Bronchus fibroblast of lung (primary cell): ENCODE measurements around the gene KCNS3. TPM values are rescaled to one million over a fixed set of nuclear protein-coding genes. Genes with fewer than 3 reads are reported as not detected.

Experiments
- total RNA-seq: library from RNA; depleted of rRNA; stranded (reverse); fragments of >200 nt; gene quantifications from 2 replicates; pipeline ENCODE4 v1.2.3, GENCODE V29; 2015

The KCNS3 gene, protein sequence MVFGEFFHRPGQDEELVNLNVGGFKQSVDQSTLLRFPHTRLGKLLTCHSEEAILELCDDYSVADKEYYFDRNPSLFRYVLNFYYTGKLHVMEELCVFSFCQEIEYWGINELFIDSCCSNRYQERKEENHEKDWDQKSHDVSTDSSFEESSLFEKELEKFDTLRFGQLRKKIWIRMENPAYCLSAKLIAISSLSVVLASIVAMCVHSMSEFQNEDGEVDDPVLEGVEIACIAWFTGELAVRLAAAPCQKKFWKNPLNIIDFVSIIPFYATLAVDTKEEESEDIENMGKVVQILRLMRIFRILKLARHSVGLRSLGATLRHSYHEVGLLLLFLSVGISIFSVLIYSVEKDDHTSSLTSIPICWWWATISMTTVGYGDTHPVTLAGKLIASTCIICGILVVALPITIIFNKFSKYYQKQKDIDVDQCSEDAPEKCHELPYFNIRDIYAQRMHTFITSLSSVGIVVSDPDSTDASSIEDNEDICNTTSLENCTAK
- 1.3 and 2.7 TPM in 2 replicates for total RNA-seq

GRCh38 chr2:17878281-17879136, at the start of gene KCNS3:
TSS of gene KCNS3 (plus strand) at chr2:17878667. CDS start at chr2:17931009, 52,342 bp downstream.

Other genes with a start within 250 kb of the KCNS3 start
- gene SMC6, start 124.9 kb upstream of the KCNS3 start, total RNA-seq = 10.3 and 13.4 TPM in 2 replicates
- gene GEN1, start 124.5 kb upstream of the KCNS3 start, total RNA-seq = 6.8 and 13.8 TPM in 2 replicates
- not detected in 2 replicates for gene MSGN1, start 62.2 kb upstream of the KCNS3 start, total RNA-seq